ENCODE measurements around the gene MELK.

DNA sequence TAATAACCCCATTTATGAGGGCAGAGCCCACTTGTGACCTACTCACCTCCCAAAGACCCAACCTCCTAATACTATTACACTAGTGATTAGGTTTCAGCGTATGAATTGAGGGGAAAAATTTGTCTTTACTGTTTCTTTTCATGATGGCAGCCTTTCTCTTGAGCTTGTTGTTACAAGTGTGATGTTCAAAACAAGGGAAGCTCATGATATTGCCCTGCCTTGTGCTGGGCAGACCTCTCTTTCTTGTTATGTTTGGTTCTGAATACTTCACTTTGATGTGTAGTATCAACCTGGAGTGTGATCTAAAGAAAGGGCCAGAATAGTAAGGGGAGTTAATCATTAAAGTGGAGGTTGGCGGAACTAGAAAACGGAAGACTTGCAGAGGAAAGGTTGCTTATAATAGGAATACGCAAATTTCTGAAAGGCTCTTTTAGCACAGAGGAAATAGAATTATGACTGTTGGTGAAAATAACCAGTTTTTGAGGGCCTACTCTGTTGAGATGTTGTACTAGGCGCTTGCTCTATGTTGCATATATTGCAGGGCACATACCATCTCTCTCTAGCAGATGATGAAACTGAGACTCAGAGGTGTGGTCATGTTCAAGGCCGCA is 68.2 kb downstream of the MELK start:
- TF ChIP-seq, protein P1, sequence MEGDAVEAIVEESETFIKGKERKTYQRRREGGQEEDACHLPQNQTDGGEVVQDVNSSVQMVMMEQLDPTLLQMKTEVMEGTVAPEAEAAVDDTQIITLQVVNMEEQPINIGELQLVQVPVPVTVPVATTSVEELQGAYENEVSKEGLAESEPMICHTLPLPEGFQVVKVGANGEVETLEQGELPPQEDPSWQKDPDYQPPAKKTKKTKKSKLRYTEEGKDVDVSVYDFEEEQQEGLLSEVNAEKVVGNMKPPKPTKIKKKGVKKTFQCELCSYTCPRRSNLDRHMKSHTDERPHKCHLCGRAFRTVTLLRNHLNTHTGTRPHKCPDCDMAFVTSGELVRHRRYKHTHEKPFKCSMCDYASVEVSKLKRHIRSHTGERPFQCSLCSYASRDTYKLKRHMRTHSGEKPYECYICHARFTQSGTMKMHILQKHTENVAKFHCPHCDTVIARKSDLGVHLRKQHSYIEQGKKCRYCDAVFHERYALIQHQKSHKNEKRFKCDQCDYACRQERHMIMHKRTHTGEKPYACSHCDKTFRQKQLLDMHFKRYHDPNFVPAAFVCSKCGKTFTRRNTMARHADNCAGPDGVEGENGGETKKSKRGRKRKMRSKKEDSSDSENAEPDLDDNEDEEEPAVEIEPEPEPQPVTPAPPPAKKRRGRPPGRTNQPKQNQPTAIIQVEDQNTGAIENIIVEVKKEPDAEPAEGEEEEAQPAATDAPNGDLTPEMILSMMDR (conservative IDR thresholded peaks at IDR 0.05; ENCODE audit: low read depth, low read length): no peak
- TF ChIP-seq BHLHE40 (IDR thresholded peaks at IDR 0.05; ENCODE audit: low read depth, low read length) (no peak), SMC3 (IDR thresholded peaks at IDR 0.05; ENCODE audit: low read depth, low read length) (no peak), POLR2A (IDR thresholded peaks at IDR 0.05; ENCODE audit: low read depth, low read length) (no peak), CEBPB (IDR thresholded peaks at IDR 0.05; ENCODE audit: low read depth, low read length) (no peak), RAD21 (IDR thresholded peaks at IDR 0.05; ENCODE audit: low read length) (no peak), CHD1 (IDR thresholded peaks at IDR 0.05; ENCODE audit: low read depth, low read length) (no peak), RFX5 (IDR thresholded peaks at IDR 0.05; ENCODE audit: low read depth, low read length) (no peak)
- TF ChIP-seq, protein P2, sequence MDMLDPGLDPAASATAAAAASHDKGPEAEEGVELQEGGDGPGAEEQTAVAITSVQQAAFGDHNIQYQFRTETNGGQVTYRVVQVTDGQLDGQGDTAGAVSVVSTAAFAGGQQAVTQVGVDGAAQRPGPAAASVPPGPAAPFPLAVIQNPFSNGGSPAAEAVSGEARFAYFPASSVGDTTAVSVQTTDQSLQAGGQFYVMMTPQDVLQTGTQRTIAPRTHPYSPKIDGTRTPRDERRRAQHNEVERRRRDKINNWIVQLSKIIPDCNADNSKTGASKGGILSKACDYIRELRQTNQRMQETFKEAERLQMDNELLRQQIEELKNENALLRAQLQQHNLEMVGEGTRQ (IDR thresholded peaks at IDR 0.05; ENCODE audit: low read depth, low read length): no peak
